ENCODE measurements around the gene RAB12.
"Not testable (repeated sequence)": the region's sequence is repeated elsewhere in the genome, so short reads cannot be mapped to it uniquely, and the experiment has no call there.

RAB12 gene, protein sequence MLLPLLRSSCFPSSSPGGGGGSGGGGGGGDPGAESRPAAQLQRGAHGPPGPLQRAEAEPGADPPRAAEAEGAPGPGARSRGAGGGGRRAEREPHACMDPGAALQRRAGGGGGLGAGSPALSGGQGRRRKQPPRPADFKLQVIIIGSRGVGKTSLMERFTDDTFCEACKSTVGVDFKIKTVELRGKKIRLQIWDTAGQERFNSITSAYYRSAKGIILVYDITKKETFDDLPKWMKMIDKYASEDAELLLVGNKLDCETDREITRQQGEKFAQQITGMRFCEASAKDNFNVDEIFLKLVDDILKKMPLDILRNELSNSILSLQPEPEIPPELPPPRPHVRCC

DNA sequence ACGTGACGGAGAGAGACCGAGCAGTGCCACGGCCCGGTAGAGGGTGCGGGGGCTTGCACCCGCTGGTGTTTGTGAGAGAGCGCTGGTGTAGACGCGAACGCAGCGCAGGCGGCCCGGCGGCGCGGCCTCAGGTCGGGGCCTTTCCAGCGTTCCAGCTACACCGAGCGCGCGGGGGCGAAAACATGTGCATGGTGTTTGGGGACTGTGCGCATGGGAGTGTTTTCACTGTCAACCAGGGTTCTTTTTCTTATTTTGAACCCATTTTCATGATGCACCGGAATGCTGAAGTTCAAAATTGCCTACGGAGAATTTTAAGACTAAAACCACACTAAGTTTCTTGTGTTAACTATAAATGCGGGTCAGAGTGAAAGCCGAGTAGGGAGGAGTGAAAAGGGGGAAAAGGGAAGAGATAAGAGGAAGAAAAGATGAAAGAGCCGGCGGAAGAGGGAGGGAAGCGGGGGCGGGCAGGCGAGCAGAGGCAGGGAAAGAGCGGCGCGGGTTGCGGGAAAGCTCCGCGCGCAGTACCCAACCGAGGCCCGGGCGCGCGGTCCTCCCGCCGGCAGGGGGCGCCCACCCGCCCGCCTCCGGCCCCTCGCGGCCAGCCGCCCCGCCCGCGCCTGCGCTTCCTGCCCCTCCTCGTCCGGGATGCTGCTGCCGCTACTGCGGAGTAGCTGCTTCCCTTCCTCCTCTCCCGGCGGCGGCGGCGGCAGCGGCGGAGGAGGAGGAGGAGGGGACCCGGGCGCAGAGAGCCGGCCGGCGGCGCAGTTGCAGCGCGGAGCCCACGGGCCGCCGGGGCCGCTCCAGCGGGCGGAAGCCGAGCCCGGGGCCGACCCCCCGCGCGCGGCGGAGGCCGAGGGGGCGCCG, at the start of gene RAB12:
RAB12 (plus strand) TSS at position 643 of the 864 bp plus-strand sequence; CDS start at position 646, 3 bp downstream.
- DNase-seq (ENCODE audit: low read depth in 4 of 4, low spot score in 1 of 4): peak; percentile 64 to 78 (median 77)

DNA sequence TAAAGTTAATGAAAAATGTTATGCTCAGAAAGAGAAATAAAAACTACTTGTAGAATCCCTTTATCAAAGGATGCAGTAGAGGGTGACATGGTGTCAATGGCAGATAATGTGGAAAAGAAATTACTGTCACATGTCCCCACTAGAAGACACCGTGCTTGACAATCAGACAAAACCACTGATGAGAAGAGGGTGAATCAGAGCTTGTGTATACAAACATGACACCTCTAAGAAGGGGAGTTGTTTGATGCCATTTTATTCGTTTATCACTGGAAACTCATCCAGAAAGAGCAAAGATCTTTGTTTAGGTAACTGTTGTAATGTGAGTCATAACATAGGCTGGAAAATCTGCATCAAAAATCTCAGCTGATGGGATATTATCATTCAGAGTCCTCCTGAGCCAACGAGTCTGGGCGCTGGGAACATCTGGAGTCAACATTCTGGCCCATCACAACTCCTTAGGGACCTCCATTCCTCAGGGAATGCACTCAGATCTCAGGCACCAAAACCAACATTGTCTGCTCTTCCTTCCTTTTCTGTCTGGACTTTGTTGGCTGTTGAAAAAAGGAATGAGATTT, 49.5 kb upstream of the RAB12 start:
- no peak for DNase-seq (ENCODE audit: low read depth in 4 of 4, low spot score in 1 of 4)

GRCh38 chr18:8561123-8561910, 47.9 kb upstream of the RAB12 start:
- no peak for DNase-seq (ENCODE audit: low read depth in 4 of 4, low spot score in 1 of 4)

DNA sequence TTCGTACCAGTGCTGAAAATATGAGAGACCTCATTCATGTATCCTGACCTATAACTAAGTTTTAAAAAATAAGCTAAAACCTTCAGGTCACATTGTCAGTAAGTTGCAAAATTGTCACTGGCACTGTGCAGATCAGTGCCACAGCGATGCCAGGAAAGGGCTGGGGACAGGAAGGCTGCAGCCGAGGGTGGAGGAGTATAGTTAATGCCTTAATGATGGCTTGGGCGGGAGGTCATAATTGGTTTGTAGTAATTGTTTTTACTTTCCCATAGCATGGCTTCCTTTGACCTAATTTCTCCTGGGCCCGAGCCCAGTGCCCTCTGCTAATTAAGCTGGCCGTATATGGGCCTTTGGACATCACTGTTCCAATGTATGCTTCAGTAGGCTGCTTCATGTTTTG, 47.2 kb upstream of the RAB12 start:
- no peak for DNase-seq (ENCODE audit: low read depth in 4 of 4, low spot score in 1 of 4)

DNA sequence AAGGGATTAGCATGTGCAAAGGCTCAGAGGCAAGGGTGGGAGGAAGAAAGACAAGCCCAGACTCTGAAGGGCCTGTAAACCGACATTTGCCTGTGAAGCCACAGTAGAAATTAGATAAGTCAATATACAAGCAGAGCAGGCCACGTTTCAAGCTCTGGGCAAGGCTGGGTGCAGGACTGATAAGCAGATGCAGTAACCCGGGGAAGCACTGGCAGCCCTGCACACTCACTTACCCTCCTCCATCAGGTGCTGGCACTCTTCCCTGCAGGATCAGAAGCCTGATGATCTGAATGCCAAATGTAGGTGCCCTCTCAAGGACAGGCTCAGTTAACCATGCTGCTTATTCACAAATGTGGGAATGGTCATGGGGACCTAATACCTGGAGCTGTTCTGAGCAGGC, 46.3 kb upstream of the RAB12 start:
- DNase-seq (ENCODE audit: low read depth in 4 of 4, low spot score in 1 of 4): no peak

GRCh38 chr18:8571399-8571798, 37.8 kb upstream of the RAB12 start:
- DNase-seq (ENCODE audit: low read depth in 4 of 4, low spot score in 1 of 4): no peak

- DNase-seq (ENCODE audit: low read depth in 4 of 4, low spot score in 1 of 4): not testable (repeated sequence)
Observed at GRCh38 chr18:8573766-8574165, 35.5 kb upstream of the RAB12 start.

GRCh38 chr18:8584798-8585197, 24.4 kb upstream of the RAB12 start:
- no peak for DNase-seq (ENCODE audit: low read depth in 4 of 4, low spot score in 1 of 4)

DNA sequence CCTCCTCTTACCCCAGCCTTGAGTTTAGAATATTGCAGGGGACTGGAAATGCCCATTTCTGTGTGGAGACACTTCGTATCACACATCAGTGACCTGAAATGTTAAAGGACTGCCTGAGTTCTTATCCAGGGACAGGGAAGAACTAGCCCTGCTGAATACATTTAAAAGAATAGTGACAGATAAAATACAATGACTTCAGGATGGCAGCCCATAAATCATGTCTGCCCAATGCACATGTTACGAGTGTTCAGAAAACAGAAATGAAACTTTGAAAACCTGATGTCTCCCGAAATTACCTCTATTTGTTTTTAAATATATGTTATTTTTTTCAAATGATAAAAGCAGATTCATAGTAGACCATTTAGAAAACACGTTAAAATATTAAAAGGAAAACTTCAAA, 22.3 kb upstream of the RAB12 start:
- no peak for DNase-seq (ENCODE audit: low read depth in 4 of 4, low spot score in 1 of 4)

DNA sequence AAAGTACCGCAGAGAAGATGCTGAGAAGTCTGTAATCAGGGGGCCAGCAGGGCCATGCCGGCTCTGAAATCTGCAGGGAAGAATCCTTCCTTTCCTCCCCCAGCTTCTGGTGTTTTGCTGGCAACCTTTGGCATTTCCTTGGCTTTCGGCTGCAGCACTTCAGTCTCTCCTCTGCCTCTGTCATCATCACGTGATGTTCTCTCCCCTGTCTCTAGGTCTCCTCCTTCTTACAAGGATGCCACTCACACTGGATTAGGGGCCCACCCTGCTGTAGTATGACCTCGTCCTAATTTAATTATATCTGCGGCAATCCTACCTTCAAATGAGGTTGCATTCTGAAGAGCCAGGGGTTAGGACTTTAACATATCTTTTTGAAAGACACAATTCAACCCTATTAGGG, 13.8 kb upstream of the RAB12 start:
- no peak for DNase-seq (ENCODE audit: low read depth in 4 of 4, low spot score in 1 of 4)

- DNase-seq (ENCODE audit: low read depth in 4 of 4, low spot score in 1 of 4): no peak
Observed at GRCh38 chr18:8601277-8602032, 7.8 kb upstream of the RAB12 start.

GRCh38 chr18:8602040-8602439, 7.2 kb upstream of the RAB12 start:
- no peak for DNase-seq (ENCODE audit: low read depth in 4 of 4, low spot score in 1 of 4)

DNA sequence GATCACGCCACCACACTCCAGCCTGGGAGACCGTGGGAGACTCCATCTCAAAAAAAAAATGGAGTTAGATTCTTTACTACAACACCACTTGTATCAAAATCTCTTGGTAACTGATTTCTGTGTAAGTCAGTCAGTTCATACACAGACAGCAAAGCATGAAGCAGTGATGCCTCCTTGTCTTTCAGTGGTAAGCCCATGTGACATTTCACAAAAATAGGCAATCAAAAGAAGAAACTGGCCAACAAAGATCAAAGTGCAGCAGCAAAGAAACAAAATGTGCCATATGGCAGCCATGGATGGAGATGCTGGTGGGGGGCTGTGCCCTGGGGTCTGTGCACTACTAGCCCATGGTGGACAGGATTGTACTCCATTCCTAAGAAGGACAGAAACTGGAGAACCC, 6.7 kb upstream of the RAB12 start:
- no peak for DNase-seq (ENCODE audit: low read depth in 4 of 4, low spot score in 1 of 4)

- no peak for DNase-seq (ENCODE audit: low read depth in 4 of 4, low spot score in 1 of 4)
Observed at GRCh38 chr18:8603663-8604520, 5.3 kb upstream of the RAB12 start.

- DNase-seq (ENCODE audit: low read depth in 4 of 4, low spot score in 1 of 4): no peak
Observed at GRCh38 chr18:8605974-8606373, 3.3 kb upstream of the RAB12 start.

- DNase-seq (ENCODE audit: low read depth in 4 of 4, low spot score in 1 of 4): no peak
Observed at GRCh38 chr18:8607776-8608742, 1.2 kb upstream of the RAB12 start.

- DNase-seq (ENCODE audit: low read depth in 4 of 4, low spot score in 1 of 4): no peak
Observed at GRCh38 chr18:8609659-8610458, 622 bp downstream of the RAB12 start.

GRCh38 chr18:8610459-8610851, 1.2 kb downstream of the RAB12 start:
- DNase-seq (ENCODE audit: low read depth in 4 of 4, low spot score in 1 of 4): no peak
